BJ (cell line): Measurements from ENCODE around the gene MAML3. TPM values are rescaled to one million over a fixed set of nuclear protein-coding genes. Genes with fewer than 3 reads are reported as not detected.

Source experiments
- CTCF ChIA-PET: fragments of 350-600 bp; formaldehyde crosslinking; extraction: SDS; loops from one replicate; lab custom pipeline; 2021; ENCODE audit warnings: antibody characterized with exemption, inconsistent platforms; lab: Yijun Ruan, JAX
- POLR2A ChIA-PET: fragments of 300-600 bp; sonication (Branson Sonifier 250); formaldehyde crosslinking; extraction: SDS; loops from one replicate; lab custom pipeline; 2021; ENCODE audit warnings: antibody characterized with exemption; lab: Charles Lee
- DNase-seq: peaks from one replicate; pipeline ENCODE4 v3.0.0-alpha.2; 2011; ENCODE audit warnings: low read depth
- H3K27me3 ChIP-seq: 2 replicates; pipeline ENCODE4 v1.6.0; 2011; ENCODE audit warnings: low read length; ENCODE audit not compliant: control insufficient read depth, insufficient read depth
- H3K36me3 ChIP-seq: 2 replicates; pipeline ENCODE4 v1.5.1; 2011; ENCODE audit warnings: low read length; ENCODE audit not compliant: control insufficient read depth, insufficient read depth
- H3K4me3 ChIP-seq: 2 replicates; pipeline ENCODE4 v1.5.1; 2011; ENCODE audit warnings: low read depth, mild to moderate bottlenecking, control low read depth, low read length
- polyA plus RNA-seq: library from polyadenylated mRNA; depleted of rRNA; stranded (reverse); fragments of >200 nt; gene quantifications from 2 replicates; pipeline ENCODE4 v1.2.3, GENCODE V29; 2011
- TF ChIP-seq, protein P1 (sequence below): IDR thresholded peaks from 2 replicates; pipeline ENCODE4 v1.5.1; 2011; ENCODE audit warnings: low read depth, mild to moderate bottlenecking, control low read depth, inconsistent platforms, low read length, moderate library complexity; ENCODE audit not compliant: insufficient read depth

The MAML3 gene
- polyA plus RNA-seq, 1 experiment = 1.6 TPM

GRCh38 chr4:139774759-139775487, 379.1 kb downstream of the MAML3 start:
- Histone ChIP-seq H3K4me3 (no peak overlapping the region), H3K36me3 (no peaks in the 10 kb centered on the region), H3K27me3 (peaks cover 7% of the 10 kb centered on the region)
- DNase-seq = no peak
- ChIA-PET POLR2A (no interaction called here), CTCF (interaction anchor here (1.4 kb wide), 1 partner anchor 14 kb away, joined by 3 read pairs; no protein-coding TSS in a partner anchor)
- TF ChIP-seq, protein P1, sequence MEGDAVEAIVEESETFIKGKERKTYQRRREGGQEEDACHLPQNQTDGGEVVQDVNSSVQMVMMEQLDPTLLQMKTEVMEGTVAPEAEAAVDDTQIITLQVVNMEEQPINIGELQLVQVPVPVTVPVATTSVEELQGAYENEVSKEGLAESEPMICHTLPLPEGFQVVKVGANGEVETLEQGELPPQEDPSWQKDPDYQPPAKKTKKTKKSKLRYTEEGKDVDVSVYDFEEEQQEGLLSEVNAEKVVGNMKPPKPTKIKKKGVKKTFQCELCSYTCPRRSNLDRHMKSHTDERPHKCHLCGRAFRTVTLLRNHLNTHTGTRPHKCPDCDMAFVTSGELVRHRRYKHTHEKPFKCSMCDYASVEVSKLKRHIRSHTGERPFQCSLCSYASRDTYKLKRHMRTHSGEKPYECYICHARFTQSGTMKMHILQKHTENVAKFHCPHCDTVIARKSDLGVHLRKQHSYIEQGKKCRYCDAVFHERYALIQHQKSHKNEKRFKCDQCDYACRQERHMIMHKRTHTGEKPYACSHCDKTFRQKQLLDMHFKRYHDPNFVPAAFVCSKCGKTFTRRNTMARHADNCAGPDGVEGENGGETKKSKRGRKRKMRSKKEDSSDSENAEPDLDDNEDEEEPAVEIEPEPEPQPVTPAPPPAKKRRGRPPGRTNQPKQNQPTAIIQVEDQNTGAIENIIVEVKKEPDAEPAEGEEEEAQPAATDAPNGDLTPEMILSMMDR = no peak

- TF ChIP-seq, protein P1 = no peak
- peaks cover 7% of the 10 kb centered on the region for H3K27me3 ChIP-seq
- ChIA-PET CTCF (no interaction called here), POLR2A (interaction anchor here (0.6 kb wide), 1 partner anchor 374 kb away, joined by 3 read pairs; no protein-coding TSS in a partner anchor)
- DNase-seq = no peak
- H3K36me3 ChIP-seq = no peaks in the 10 kb centered on the region
- no peak overlapping the region for H3K4me3 ChIP-seq
Observed at GRCh38 chr4:139773560-139774318, 380.2 kb downstream of the MAML3 start.

- no peak for DNase-seq
- H3K36me3 ChIP-seq = no peaks in the 10 kb centered on the region
- H3K4me3 ChIP-seq = no peak overlapping the region
- H3K27me3 ChIP-seq = peaks cover 2% of the 10 kb centered on the region; the same call in 1 of the 2 replicates
- CTCF ChIA-PET = interaction anchor here (1.1 kb wide), 1 partner anchor 22 kb away, joined by 3 read pairs; no protein-coding TSS in a partner anchor
- POLR2A ChIA-PET = no interaction called here
- TF ChIP-seq, protein P1 = no peak
Observed at GRCh38 chr4:139770361-139770760, 383.6 kb downstream of the MAML3 start.

- CTCF ChIA-PET = interaction anchor here (0.6 kb wide), 1 partner anchor 16 kb away, joined by 3 read pairs; no protein-coding TSS in a partner anchor
- POLR2A ChIA-PET = no interaction called here
- TF ChIP-seq, protein P1 = no peak
- Histone ChIP-seq H3K36me3 (no peaks in the 10 kb centered on the region), H3K4me3 (no peak overlapping the region), H3K27me3 (peaks cover 2% of the 10 kb centered on the region; the same call in 1 of the 2 replicates)
- no peak for DNase-seq
Observed at GRCh38 chr4:139769364-139769763, 384.6 kb downstream of the MAML3 start.

DNA sequence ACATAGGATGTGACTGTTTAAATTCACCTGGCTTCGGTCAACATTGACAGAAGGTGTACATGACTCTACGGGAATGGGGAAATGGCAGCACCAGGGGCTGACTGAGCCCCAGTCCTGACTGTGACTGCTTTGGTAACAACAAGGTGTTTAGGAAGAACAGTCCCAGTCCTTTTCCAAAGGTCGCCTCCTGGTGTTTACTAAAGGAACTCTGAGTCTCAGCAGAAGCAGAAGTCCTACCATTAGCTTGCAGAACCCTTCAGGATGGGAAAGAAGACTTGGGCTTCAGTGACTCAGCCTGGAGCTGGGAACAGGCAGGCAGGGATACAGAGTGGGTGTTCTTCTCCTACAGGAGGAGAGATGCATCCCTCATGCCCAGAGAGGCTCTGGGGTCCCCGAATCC, 385.1 kb downstream of the MAML3 start:
- H3K36me3 ChIP-seq = no peaks in the 10 kb centered on the region
- ChIA-PET POLR2A (no interaction called here), CTCF (no interaction called here)
- no peak for DNase-seq
- H3K27me3 ChIP-seq = peaks cover under 1% of the 10 kb centered on the region; the same call in 1 of the 2 replicates
- H3K4me3 ChIP-seq = no peak overlapping the region
- TF ChIP-seq, protein P1 = 0 out of 2 replicates have a peak, but pooled peaks have one; percentile 8
